Sigmoid colon (tissue), 7 donors: ENCODE results near the gene DPF3. TPM values are rescaled to one million over a fixed set of nuclear protein-coding genes. Genes with fewer than 3 reads are reported as not detected.

ENCODE experiments used
- DNase-seq: peaks from one replicate; pipeline ENCODE4 v3.0.0-alpha.2; 2019
- H3K27ac ChIP-seq, 4 donors: fragments of 200-600 bp; sonication (generic); one replicate each; pipeline ENCODE4 v1.5.1; 2016 to 2019; ENCODE audit warnings: mild to moderate bottlenecking in 1 of 4
- H3K27me3 ChIP-seq, 3 donors: fragments of 200-600 bp; sonication (generic); one replicate each; pipeline ENCODE4 v1.5.1; 2019; ENCODE audit warnings: mild to moderate bottlenecking in 1 of 3
- H3K36me3 ChIP-seq, 4 donors: fragments of 200-600 bp; sonication (generic); one replicate each; pipeline ENCODE4 v1.5.1; 2016 to 2019
- H3K4me1 ChIP-seq, 4 donors: fragments of 200-600 bp; sonication (generic); one replicate each; pipeline ENCODE4 v1.5.1; 2017 to 2019
- H3K4me3 ChIP-seq, 4 donors: fragments of 200-600 bp; sonication (generic); one replicate each; pipeline ENCODE4 v1.5.1; 2017 to 2019; ENCODE audit warnings: mild to moderate bottlenecking in 2 of 4, moderate library complexity in 1 of 4
- H3K9me3 ChIP-seq, 4 donors: fragments of 200-600 bp in 3 of 4; sonication (generic) in 3 of 4; one replicate each; pipeline versions ENCODE4 v1.5.1 to v1.6.1; 2013 to 2019
- EP300 ChIP-seq, 4 donors: sonication (generic); formaldehyde crosslinking; IDR thresholded peaks; one replicate each; pipeline ENCODE4 v1.6.1; 2017; ENCODE audit warnings: antibody characterized with exemption in 4 of 4
- POLR2A ChIP-seq, 2 donors: fragments of 450-650 bp; IDR thresholded peaks; one replicate each; pipeline ENCODE4 v1.6.1; 2016; ENCODE audit warnings: antibody characterized with exemption in 2 of 2, mild to moderate bottlenecking in 2 of 2, moderate library complexity in 2 of 2
- POLR2AphosphoS5 ChIP-seq, 4 donors: sonication (generic); formaldehyde crosslinking; IDR thresholded peaks; one replicate each; pipeline ENCODE4 v1.6.1; 2017; ENCODE audit warnings: antibody characterized with exemption in 4 of 4
- WGBS, 2 donors: extraction: QIAGEN DNeasy Blood & Tissue Kit; methylation state at CpG; one replicate each; pipeline ENCODE4 v1.1.7; 2013; 5-methylcytosine and 5-hydroxymethylcytosine counted together
- intact Hi-C: fragments of 100-400 bp; cut with DNase I; formaldehyde crosslinking; loops from one replicate; pipeline ENCODE4 v1.15.1; 2023
- polyA plus RNA-seq, 3 donors: library from polyadenylated mRNA; stranded (reverse); fragments of 200-250 nt; gene quantifications; one replicate each; pipeline ENCODE4 v1.2.3, GENCODE V29; 2013
- total RNA-seq, 4 donors: library from RNA; depleted of rRNA; stranded (reverse); fragments of >200 nt; gene quantifications; one replicate each; pipeline ENCODE4 v1.1.0, GENCODE V29; 2016
- TF ChIP-seq, protein P1 (sequence below), 4 experiments: fragments of 450-650 bp in 3 of 4; fragments of 200-600 bp in 1 of 4; IDR thresholded peaks; one replicate each; pipeline ENCODE4 v1.5.1; 2016 to 2019; ENCODE audit warnings: antibody characterized with exemption in 4 of 4, mild to moderate bottlenecking in 3 of 4, moderate library complexity in 2 of 4
- donor health status: healthy with polysubstance abuse.
- donor health status: Bipolar disorder and iron deficiency.
- donor health status: healthy.

The DPF3 gene
- total and polyA plus RNA-seq, 7 donors, result 0.28 to 4.5 (median 2.3) TPM

DNA sequence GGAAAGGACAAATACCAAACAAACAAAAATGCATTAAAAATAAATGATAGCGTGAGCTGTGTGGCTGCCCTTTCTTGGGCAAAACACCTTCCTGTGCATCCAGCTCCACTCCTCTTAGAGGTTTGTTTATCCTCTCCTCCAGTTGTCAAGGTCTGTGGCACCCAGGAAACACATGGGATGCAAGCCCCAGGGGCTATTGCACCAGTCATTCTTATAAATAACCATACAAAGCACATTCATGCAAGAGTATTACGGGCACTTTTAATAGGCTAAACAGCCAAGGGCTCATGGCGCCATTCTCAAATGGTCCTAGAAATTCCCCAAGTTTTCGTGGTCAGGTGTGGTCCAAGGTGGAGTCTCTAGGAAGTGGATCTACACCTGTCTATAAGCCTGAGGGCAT is 257.0 kb downstream of the DPF3 start:
- H3K4me1 ChIP-seq, result no peaks in the 10 kb centered on the region
- H3K36me3 ChIP-seq, result no peaks in the 10 kb centered on the region
- intact Hi-C loops, result no loop called here
- 96 to 97% methylated on average over 4 of the region's 4 CpGs for WGBS, 2 donors
- peaks cover 0 to 5% (median under 1%) of the 10 kb centered on the region in 4 donors for H3K9me3 ChIP-seq
- no peaks in the 10 kb centered on the region for H3K27me3 ChIP-seq
- TF ChIP-seq POLR2AphosphoS5 (IDR thresholded peaks at IDR 0.05), result no peak
- no peak for TF ChIP-seq EP300 (IDR thresholded peaks at IDR 0.05)
- TF ChIP-seq, protein P1, sequence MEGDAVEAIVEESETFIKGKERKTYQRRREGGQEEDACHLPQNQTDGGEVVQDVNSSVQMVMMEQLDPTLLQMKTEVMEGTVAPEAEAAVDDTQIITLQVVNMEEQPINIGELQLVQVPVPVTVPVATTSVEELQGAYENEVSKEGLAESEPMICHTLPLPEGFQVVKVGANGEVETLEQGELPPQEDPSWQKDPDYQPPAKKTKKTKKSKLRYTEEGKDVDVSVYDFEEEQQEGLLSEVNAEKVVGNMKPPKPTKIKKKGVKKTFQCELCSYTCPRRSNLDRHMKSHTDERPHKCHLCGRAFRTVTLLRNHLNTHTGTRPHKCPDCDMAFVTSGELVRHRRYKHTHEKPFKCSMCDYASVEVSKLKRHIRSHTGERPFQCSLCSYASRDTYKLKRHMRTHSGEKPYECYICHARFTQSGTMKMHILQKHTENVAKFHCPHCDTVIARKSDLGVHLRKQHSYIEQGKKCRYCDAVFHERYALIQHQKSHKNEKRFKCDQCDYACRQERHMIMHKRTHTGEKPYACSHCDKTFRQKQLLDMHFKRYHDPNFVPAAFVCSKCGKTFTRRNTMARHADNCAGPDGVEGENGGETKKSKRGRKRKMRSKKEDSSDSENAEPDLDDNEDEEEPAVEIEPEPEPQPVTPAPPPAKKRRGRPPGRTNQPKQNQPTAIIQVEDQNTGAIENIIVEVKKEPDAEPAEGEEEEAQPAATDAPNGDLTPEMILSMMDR (IDR thresholded peaks at IDR 0.05), result no peak
- no peak for TF ChIP-seq POLR2A (IDR thresholded peaks at IDR 0.05)
- H3K4me3 ChIP-seq, result no peak overlapping the region
- no peak for DNase-seq
- no peak overlapping the region for H3K27ac ChIP-seq

DNA sequence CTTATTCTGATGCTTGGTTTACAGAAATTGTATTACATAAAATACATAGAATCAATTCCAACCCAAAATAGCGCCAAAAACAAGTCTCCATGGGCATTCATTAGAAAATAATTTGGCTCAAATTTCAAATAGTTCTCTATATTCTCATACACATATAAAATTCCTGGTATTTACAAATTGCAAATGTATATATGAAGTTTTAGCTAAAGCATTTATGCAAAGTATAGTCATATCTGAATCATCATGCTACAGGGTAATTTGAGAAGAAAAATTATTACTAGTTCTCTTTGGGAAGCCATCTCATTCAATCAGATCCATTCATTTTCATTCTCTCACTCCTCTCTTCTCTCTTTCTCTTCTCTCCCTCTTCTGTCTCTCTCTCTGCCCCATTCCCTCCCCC is 257.8 kb downstream of the DPF3 start:
- H3K4me3 ChIP-seq, result no peak overlapping the region
- H3K4me1 ChIP-seq, result no peaks in the 10 kb centered on the region
- no peak overlapping the region for H3K27ac ChIP-seq
- H3K9me3 ChIP-seq, result peaks cover 0 to 5% (median under 1%) of the 10 kb centered on the region in 4 donors
- H3K36me3 ChIP-seq, result no peaks in the 10 kb centered on the region
- TF ChIP-seq, protein P1 (IDR thresholded peaks at IDR 0.05), result no peak
- no peak for TF ChIP-seq POLR2AphosphoS5 (IDR thresholded peaks at IDR 0.05)
- WGBS, 2 donors, result 85 to 92% methylated on average over 1 of the region's 1 CpG
- no peaks in the 10 kb centered on the region for H3K27me3 ChIP-seq
- intact Hi-C loops, result no loop called here
- no peak for DNase-seq

DNA sequence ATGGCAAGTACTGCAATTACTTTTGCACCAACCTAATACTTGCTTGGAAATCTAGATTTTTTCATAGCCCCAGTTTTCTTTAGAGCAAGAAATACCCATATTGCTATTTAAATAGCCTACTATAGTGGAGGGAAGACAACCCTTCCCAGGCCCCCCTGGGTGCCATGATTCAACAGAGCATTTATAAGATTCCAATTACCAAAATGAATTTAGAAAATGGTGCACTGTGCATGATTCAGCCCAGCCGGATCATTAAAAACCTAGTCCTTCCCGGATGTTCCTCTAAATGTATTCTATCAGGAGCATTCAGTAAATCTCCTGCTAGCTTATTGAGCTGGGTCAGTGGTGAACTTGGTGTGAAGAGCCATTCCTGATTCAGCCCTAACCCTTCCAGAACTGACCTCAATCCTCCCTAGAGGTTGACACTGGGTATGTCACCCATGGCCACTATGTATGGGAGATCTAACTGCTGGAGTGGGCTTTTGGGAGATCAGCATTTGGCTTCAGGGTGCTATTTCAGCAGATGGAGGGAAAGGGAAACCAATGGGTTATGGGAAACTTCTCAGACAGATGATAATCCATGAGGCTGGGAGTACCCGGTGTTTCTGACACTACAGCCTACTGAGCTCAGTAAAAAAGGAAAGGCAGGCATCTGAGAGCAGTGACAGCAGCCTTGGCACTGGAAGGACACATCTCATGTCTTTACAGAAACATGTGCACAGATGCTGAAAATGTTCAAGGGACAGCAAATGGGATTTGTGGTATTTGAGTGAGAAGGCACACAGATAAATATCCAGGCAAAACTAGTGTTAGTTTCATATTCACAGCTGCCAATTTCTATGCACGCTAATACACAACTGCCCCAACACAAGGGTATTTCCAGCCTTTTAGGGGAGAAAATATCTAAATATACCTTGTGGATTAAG is 258.9 kb downstream of the DPF3 start:
- peaks cover 0 to 5% (median under 1%) of the 10 kb centered on the region in 4 donors for H3K9me3 ChIP-seq
- no peaks in the 10 kb centered on the region for H3K27me3 ChIP-seq
- 90 to 91% methylated on average over 4 of the region's 4 CpGs for WGBS, 2 donors
- DNase-seq, result no peak
- H3K27ac ChIP-seq, result no peak overlapping the region
- H3K4me1 ChIP-seq, result no peaks in the 10 kb centered on the region
- no peak overlapping the region for H3K4me3 ChIP-seq
- H3K36me3 ChIP-seq, result no peaks in the 10 kb centered on the region
- no peak for TF ChIP-seq POLR2A (IDR thresholded peaks at IDR 0.05)
- TF ChIP-seq EP300 (IDR thresholded peaks at IDR 0.05), result no peak
- TF ChIP-seq POLR2AphosphoS5 (IDR thresholded peaks at IDR 0.05), result no peak
- TF ChIP-seq, protein P1 (IDR thresholded peaks at IDR 0.05), result no peak
- intact Hi-C loops, result no loop called here

- intact Hi-C loops, result no loop called here
- TF ChIP-seq, protein P1 (IDR thresholded peaks at IDR 0.05), result no peak
- TF ChIP-seq POLR2A (IDR thresholded peaks at IDR 0.05) (no peak), EP300 (IDR thresholded peaks at IDR 0.05) (no peak), POLR2AphosphoS5 (IDR thresholded peaks at IDR 0.05) (no peak)
- Histone ChIP-seq H3K4me1 (no peaks in the 10 kb centered on the region), H3K27ac (no peak overlapping the region), H3K36me3 (no peaks in the 10 kb centered on the region), H3K4me3 (no peak overlapping the region), H3K27me3 (no peaks in the 10 kb centered on the region), H3K9me3 (no peaks in the 10 kb centered on the region)
- WGBS, 2 donors, result 86 to 90% methylated on average over 5 of the region's 5 CpGs
- no peak for DNase-seq
Observed at GRCh38 chr14:72633551-72633950, 260.4 kb downstream of the DPF3 start.
